ENCODE results near the gene SIT1. TPM values are rescaled to one million over a fixed set of nuclear protein-coding genes. Genes with fewer than 3 reads are reported as not detected.
A peak's percentile ranks its signal among the peaks of the same experiment; 100 is the strongest.

The SIT1 gene
- total RNA-seq, 1 donor from 2014 or later, result not detected

DNA sequence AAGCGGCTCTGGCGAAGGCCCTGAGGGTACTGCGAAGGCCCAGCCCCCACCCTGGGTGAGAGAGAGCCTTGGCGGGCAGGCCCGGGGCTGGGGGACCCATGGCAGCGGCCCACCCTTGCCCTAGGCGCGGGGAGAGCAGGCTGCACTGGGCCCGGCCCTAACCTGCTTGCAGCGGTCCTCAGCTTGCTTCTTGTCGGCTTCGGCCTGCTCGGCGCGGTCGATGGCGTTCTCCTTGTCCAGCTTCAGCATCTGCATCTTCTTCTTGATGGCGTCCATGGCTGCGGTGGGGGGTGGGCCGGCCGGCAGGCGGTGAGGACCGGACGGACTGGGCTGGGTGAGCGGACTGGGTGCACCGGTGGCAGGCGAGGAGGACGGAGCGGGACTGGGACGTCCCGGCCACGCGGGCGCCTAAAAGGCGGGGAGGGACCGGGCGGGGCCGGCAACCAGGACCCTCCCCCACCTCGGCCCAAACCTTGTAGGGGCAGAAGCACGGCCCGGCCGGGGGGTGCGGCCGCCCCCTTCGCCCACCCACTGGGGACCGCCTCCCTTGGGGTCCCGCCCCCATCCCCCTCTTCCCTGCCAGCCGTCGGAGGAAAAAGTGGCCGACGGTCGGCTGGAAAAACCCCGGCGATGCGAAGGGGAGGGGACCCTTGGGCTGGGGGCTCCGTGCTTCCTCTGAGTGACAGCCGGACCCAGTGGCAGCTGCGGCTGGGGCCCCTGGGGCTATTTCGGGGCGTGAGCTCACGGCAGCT lies 39.0 kb upstream of the SIT1 start, which contains the start of gene TPM2:
TPM2 (minus strand) TSS at position 384 of the 752 bp plus-strand sequence; CDS start at position 276, 108 bp downstream.
- Histone ChIP-seq H3K27me3 (no peaks in the 10 kb centered on the region), H3K9me3 (no peaks in the 10 kb centered on the region), H3K27ac (peak within 1 kb of the TSS; percentile 93 to 97), H3K4me3 (peak within 1 kb of the TSS; percentile 83 to 93), H3K36me3 (peaks cover 36 to 47% of the 10 kb centered on the region in 2 donors), H3K4me1 (peaks cover 5 to 28% of the 10 kb centered on the region in 2 donors)
- intact Hi-C loops (cut with DNase I), result loop anchor here (1.0 to 10.0 kb wide), 4 partner anchors 32 to 195 kb away; partner anchors contain the start of genes RUSC2 and TESK1
- no peak for TF ChIP-seq CTCF (IDR thresholded peaks at IDR 0.05)
- peak; percentile 67 to 93 for DNase-seq (ENCODE audit: low spot score in 2 of 2)

- TF ChIP-seq CTCF (IDR thresholded peaks at IDR 0.05), result no peak
- Histone ChIP-seq H3K27me3 (no peaks in the 10 kb centered on the region), H3K36me3 (peaks cover 45 to 56% of the 10 kb centered on the region in 2 donors), H3K4me3 (peak overlapping the region; percentile 83 to 93), H3K27ac (peak overlapping the region; percentile 93 to 97), H3K9me3 (no peaks in the 10 kb centered on the region), H3K4me1 (peaks cover 13 to 29% of the 10 kb centered on the region in 2 donors)
- DNase-seq (ENCODE audit: low spot score in 2 of 2), result no peak
- intact Hi-C loops (cut with DNase I), result loop anchor here (2.0 kb wide), 1 partner anchor 84 kb away; the partner anchor contains the start of gene TESK1
Measured at GRCh38 chr9:35688558-35689541, 38.1 kb upstream of the SIT1 start.

GRCh38 chr9:35687972-35688557 lies 37.3 kb upstream of the SIT1 start:
- peaks cover 52 to 64% of the 10 kb centered on the region in 2 donors for H3K36me3 ChIP-seq
- no peaks in the 10 kb centered on the region for H3K27me3 ChIP-seq
- TF ChIP-seq CTCF (IDR thresholded peaks at IDR 0.05), result no peak
- H3K9me3 ChIP-seq, result no peaks in the 10 kb centered on the region
- intact Hi-C loops (cut with DNase I), result loop anchor here (2.0 kb wide), 1 partner anchor 83 kb away; the partner anchor contains the start of gene TESK1
- peak overlapping the region; percentile 83 to 93 for H3K4me3 ChIP-seq
- no peak for DNase-seq (ENCODE audit: low spot score in 2 of 2)
- peaks cover 14 to 31% of the 10 kb centered on the region in 2 donors for H3K4me1 ChIP-seq
- H3K27ac ChIP-seq, result peak overlapping the region; percentile 93 to 97

GRCh38 chr9:35687306-35687705 lies 36.6 kb upstream of the SIT1 start:
- peak overlapping the region; percentile 93 to 97 for H3K27ac ChIP-seq
- DNase-seq (ENCODE audit: low spot score in 2 of 2), result no peak
- peak overlapping the region; percentile 83 to 93 for H3K4me3 ChIP-seq
- H3K9me3 ChIP-seq, result no peaks in the 10 kb centered on the region
- H3K27me3 ChIP-seq, result no peaks in the 10 kb centered on the region
- TF ChIP-seq CTCF (IDR thresholded peaks at IDR 0.05), result no peak
- peaks cover 14 to 38% of the 10 kb centered on the region in 2 donors for H3K4me1 ChIP-seq
- intact Hi-C loops (cut with DNase I), result no loop called here
- peaks cover 60 to 72% of the 10 kb centered on the region in 2 donors for H3K36me3 ChIP-seq

Data from ascending aorta (tissue), 2 donors.